Hepatocyte (in vitro differentiated cells): ENCODE results near the gene PABPN1. TPM values are rescaled to one million over a fixed set of nuclear protein-coding genes. Genes with fewer than 3 reads are reported as not detected.

Experiments
- DNase-seq: peaks from one replicate; pipeline ENCODE4 v3.0.0-alpha.2; 2016; ENCODE audit warnings: low spot score
- H2AFZ ChIP-seq: fragments of 200-600 bp; sonication (generic); 2 replicates; pipeline ENCODE4 v1.6.0; 2016; ENCODE audit warnings: antibody characterized with exemption, mild to moderate bottlenecking
- H3K27ac ChIP-seq: fragments of 200-600 bp; sonication (generic); 2 replicates; pipeline ENCODE4 v1.5.1; 2016; ENCODE audit warnings: mild to moderate bottlenecking
- H3K27me3 ChIP-seq: fragments of 200-600 bp; sonication (generic); 2 replicates; pipeline ENCODE4 v1.6.1; 2016
- H3K36me3 ChIP-seq: fragments of 200-600 bp; sonication (generic); replicated peaks from 2 replicates; pipeline ENCODE4 v1.5.1; 2016; ENCODE audit warnings: low read depth; ENCODE audit not compliant: insufficient read depth
- H3K4me1 ChIP-seq: fragments of 200-600 bp; sonication (generic); 2 replicates; pipeline ENCODE4 v1.5.1; 2016; ENCODE audit warnings: mild to moderate bottlenecking, moderate library complexity; ENCODE audit not compliant: insufficient read depth
- H3K4me2 ChIP-seq: fragments of 200-600 bp; sonication (generic); 2 replicates; pipeline ENCODE4 v1.6.0; 2016
- H3K4me3 ChIP-seq: fragments of 200-600 bp; sonication (generic); 2 replicates; pipeline ENCODE4 v1.5.1; 2016; ENCODE audit warnings: mild to moderate bottlenecking
- H3K79me2 ChIP-seq: fragments of 200-600 bp; sonication (generic); 2 replicates; pipeline ENCODE4 v1.6.0; 2017; ENCODE audit warnings: mild to moderate bottlenecking
- H3K9me2 ChIP-seq: fragments of 200-600 bp; sonication (generic); replicated peaks from 2 replicates; pipeline ENCODE4 v1.6.0; 2017; ENCODE audit warnings: mild to moderate bottlenecking; ENCODE audit not compliant: insufficient read depth
- H3K9me3 ChIP-seq: fragments of 200-600 bp; sonication (generic); 2 replicates; pipeline ENCODE4 v1.5.1; 2016; ENCODE audit warnings: low read depth, mild to moderate bottlenecking
- H4K20me1 ChIP-seq: fragments of 200-600 bp; sonication (generic); 2 replicates; pipeline ENCODE4 v1.6.0; 2016; ENCODE audit warnings: mild to moderate bottlenecking; ENCODE audit not compliant: insufficient read depth, poor library complexity, severe bottlenecking
- EZH2 ChIP-seq: fragments of 200-600 bp; sonication (generic); IDR thresholded peaks from 2 replicates; pipeline ENCODE4 v1.6.1; 2016; ENCODE audit warnings: antibody characterized with exemption, mild to moderate bottlenecking, borderline replicate concordance
- EZH2phosphoT487 ChIP-seq: fragments of 200-600 bp; sonication (generic); IDR thresholded peaks from one replicate; pipeline ENCODE4 v1.6.1; 2018; ENCODE audit warnings: antibody characterized with exemption, mild to moderate bottlenecking, low read depth, moderate library complexity; ENCODE audit not compliant: unreplicated experiment, severe bottlenecking
- WGBS: methylation state at CpG from one replicate; pipeline ENCODE4 v1.1.6; 2016; ENCODE audit warnings: low lambda C conversion rate; ENCODE audit errors: missing lambda C conversion rate; 5-methylcytosine and 5-hydroxymethylcytosine counted together
- polyA plus RNA-seq: library from polyadenylated mRNA; unstranded; fragments of >200 nt; fragmentation: Nextera tagmentation; extraction: Ambion mirVana; gene quantifications from 2 replicates; pipeline ENCODE4 v1.2.1, GENCODE V29; 2016
- total RNA-seq: library from RNA; depleted of rRNA; stranded (reverse); fragments of >200 nt; gene quantifications from 2 replicates; pipeline ENCODE4 v1.2.3, GENCODE V29; 2014
- TF ChIP-seq, protein P1 (sequence below): fragments of 200-600 bp; sonication (generic); IDR thresholded peaks from 2 replicates; pipeline ENCODE4 v1.5.1; 2016; ENCODE audit warnings: antibody characterized with exemption, mild to moderate bottlenecking; ENCODE audit not compliant: poor library complexity

The PABPN1 gene
- total and polyA plus RNA-seq, 2 experiments from 2014 or later: 116 to 213 TPM

GRCh38 chr14:23357261-23357660 lies 36.0 kb downstream of the PABPN1 start:
- H3K27ac ChIP-seq: no peak overlapping the region
- no peak for TF ChIP-seq EZH2
- TF ChIP-seq, protein P1, sequence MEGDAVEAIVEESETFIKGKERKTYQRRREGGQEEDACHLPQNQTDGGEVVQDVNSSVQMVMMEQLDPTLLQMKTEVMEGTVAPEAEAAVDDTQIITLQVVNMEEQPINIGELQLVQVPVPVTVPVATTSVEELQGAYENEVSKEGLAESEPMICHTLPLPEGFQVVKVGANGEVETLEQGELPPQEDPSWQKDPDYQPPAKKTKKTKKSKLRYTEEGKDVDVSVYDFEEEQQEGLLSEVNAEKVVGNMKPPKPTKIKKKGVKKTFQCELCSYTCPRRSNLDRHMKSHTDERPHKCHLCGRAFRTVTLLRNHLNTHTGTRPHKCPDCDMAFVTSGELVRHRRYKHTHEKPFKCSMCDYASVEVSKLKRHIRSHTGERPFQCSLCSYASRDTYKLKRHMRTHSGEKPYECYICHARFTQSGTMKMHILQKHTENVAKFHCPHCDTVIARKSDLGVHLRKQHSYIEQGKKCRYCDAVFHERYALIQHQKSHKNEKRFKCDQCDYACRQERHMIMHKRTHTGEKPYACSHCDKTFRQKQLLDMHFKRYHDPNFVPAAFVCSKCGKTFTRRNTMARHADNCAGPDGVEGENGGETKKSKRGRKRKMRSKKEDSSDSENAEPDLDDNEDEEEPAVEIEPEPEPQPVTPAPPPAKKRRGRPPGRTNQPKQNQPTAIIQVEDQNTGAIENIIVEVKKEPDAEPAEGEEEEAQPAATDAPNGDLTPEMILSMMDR: no peak
- TF ChIP-seq EZH2phosphoT487: no peak
- H2AFZ ChIP-seq: no peak overlapping the region
- H3K4me1 ChIP-seq: no peaks in the 10 kb centered on the region
- H3K27me3 ChIP-seq: no peaks in the 10 kb centered on the region
- H3K4me2 ChIP-seq: no peak overlapping the region
- no peak for DNase-seq
- no peak overlapping the region for H3K4me3 ChIP-seq
- H3K36me3 ChIP-seq: no peaks in the 10 kb centered on the region
- H3K79me2 ChIP-seq: peaks cover 14% of the 10 kb centered on the region
- H3K9me3 ChIP-seq: no peaks in the 10 kb centered on the region
- no peaks in the 10 kb centered on the region for H3K9me2 ChIP-seq
- H4K20me1 ChIP-seq: peaks cover 12% of the 10 kb centered on the region
- WGBS: 96% methylated on average over 8 of the region's 8 CpGs

- Histone ChIP-seq H3K9me3 (no peaks in the 10 kb centered on the region), H3K4me2 (no peak overlapping the region), H2AFZ (no peak overlapping the region), H3K4me1 (no peaks in the 10 kb centered on the region), H3K27ac (no peak overlapping the region), H4K20me1 (peaks cover 14% of the 10 kb centered on the region), H3K9me2 (no peaks in the 10 kb centered on the region), H3K79me2 (peaks cover 20% of the 10 kb centered on the region), H3K27me3 (no peaks in the 10 kb centered on the region), H3K36me3 (no peaks in the 10 kb centered on the region), H3K4me3 (no peak overlapping the region)
- no peak for DNase-seq
- 80% methylated on average over 3 of the region's 3 CpGs for WGBS
- TF ChIP-seq EZH2 (no peak), EZH2phosphoT487 (no peak)
- TF ChIP-seq, protein P1: no peak
Observed at GRCh38 chr14:23358042-23358441, 36.8 kb downstream of the PABPN1 start.

DNA sequence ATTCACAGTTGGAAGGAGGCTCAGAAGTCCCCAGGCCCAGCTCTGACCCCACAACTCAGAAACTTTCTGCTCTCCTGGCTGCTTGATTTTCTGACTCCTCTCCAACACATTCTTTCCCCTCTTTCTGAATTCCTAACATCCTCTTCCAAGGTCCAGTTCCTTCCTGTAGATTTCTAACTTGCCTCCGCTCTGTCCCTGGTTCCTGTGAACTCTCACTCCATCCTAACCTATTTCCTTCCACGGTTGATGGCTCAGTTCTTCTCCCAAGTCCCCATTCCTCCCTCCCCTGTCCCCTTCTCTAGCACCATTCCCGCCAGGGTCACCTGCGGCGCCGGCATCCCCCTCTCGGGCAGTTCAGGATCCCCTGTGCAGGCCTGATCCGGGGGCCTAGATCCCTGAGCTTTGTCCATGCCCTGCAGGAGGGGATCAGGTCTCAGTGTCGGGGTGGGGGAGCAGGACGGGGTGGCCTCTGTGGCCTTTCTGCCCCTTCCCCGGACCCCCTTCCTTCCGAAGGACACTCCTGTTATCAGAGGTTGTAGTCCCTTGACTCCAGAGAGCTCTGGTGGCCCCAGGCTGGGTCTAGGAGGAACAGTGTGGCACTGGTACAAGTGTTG lies 37.4 kb downstream of the PABPN1 start:
- Histone ChIP-seq H4K20me1 (peaks cover 14% of the 10 kb centered on the region), H3K4me1 (peaks cover under 1% of the 10 kb centered on the region), H3K36me3 (no peaks in the 10 kb centered on the region), H3K9me3 (no peaks in the 10 kb centered on the region), H3K9me2 (no peaks in the 10 kb centered on the region), H3K4me2 (no peak overlapping the region), H3K79me2 (peaks cover 26% of the 10 kb centered on the region), H3K27ac (no peak overlapping the region), H2AFZ (no peak overlapping the region), H3K27me3 (no peaks in the 10 kb centered on the region), H3K4me3 (no peak overlapping the region)
- DNase-seq: no peak
- TF ChIP-seq EZH2 (no peak), EZH2phosphoT487 (no peak)
- TF ChIP-seq, protein P1: no peak
- WGBS: 90% methylated on average over 12 of the region's 12 CpGs
